NCI-H2227 (cell line): ENCODE data around the gene CCDC177.
A peak's percentile ranks its signal among the peaks of the same experiment; 100 is the strongest.
"Not testable (repeated sequence)": the region's sequence is repeated elsewhere in the genome, so short reads cannot be mapped to it uniquely, and the experiment has no call there.

Experiments
- DNase-seq: peaks from one replicate; lab custom pipeline; 2025; ENCODE audit not compliant: unreplicated experiment; lab: John Stamatoyannopoulos, UW

CCDC177 gene

GRCh38 chr14:69600304-69600891 is 25.7 kb upstream of the CCDC177 start:
- no peak for DNase-seq

DNA sequence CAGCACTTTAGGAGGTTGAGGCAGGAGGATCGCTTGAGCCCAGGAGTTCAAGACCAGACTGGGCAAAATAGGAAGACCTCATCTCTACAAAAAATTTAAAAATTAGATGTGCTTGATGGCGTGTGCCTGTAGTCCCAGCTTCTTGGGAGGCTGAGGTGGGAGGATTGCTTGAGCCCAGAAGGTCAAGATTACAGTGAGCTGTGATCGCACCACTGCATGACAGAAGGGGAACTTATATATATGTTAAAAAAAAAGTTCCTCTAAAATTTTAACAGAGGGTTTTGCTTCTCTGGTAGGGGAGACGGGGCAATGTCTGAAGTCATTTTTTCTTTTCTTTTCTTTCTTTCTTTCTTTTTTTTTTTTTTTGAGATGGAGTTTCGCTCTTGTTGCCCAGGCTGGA is 24.8 kb upstream of the CCDC177 start:
- not testable (repeated sequence) for DNase-seq

- no peak for DNase-seq
These were observed 20.7 kb upstream of the CCDC177 start for GRCh38 chr14:69595336-69595735.

GRCh38 chr14:69594846-69595245 is 20.2 kb upstream of the CCDC177 start:
- DNase-seq: no peak

DNA sequence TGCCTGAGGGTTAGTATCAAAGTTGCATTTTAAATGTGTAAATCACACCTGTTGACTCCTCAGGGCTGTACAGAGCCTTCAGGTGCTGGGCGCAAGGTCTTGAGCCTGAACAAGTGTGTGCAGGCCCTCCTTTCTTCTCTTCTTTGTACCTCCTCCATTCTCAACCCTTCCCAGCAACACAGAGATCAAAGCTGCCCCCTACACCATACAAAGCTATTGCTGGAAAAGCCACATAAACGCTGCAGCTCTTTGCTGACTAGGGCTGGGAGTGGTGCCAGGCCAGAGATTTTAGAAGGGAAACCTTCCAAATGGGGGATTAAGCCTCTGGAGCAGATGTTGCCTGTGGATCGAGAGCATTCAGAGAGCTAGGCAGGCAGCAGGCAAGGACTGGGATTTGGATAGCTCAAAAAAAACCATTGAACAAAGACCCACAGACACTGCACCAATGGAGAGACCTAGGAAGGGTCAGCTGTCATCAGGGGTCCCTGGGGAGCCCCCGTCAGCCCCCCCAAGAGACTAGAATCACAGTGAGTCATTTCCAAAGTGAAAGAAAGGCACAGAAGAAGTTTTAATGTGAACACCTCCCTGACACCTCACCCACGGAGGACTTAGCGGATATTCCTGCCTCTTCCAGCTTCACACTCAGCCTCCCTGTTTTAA is 18.5 kb upstream of the CCDC177 start:
- no peak for DNase-seq

GRCh38 chr14:69591317-69591716 is 16.6 kb upstream of the CCDC177 start:
- no peak for DNase-seq

DNA sequence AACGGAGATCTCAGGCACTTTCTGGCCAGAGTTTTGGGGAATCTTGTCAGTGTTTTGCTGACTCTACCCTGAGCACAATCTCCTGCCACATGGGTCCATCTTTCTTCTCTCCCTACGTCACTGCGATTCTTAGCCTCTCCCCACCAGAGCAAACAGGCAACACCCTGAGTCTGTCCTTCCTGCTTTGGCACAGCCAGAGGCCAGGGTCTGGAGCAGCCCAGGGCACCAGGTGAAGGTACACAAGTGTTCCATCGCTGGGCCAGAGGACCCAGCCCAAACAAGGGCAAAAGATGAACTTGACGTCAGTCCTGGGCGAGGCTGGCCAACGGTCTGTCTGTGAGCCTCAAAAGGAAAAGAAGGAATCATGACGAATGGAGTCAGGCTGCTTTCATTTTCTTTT is 12.7 kb upstream of the CCDC177 start:
- no peak for DNase-seq

- no peak for DNase-seq
These were observed 11.7 kb upstream of the CCDC177 start for GRCh38 chr14:69586404-69586803.

GRCh38 chr14:69584389-69584788 is 9.7 kb upstream of the CCDC177 start:
- DNase-seq: no peak

DNA sequence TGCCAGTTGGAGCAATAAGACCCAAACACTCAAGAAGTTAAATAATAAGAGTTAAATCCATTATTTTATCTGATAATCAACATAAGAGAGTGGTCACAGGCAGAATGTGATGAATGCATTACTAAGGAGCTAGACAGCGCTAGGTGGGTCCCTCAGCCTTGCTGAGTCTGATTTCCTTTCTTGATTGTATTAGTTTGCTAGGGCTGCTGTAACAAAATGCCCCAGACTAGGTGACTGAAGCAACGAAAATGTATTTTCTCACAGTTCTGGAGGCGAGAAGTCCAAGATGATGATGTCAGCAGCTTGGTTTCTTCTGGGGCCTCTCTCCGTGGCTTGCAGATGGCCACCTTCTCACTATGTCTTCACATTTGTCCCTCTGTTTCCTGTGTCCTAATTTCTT is 8.2 kb upstream of the CCDC177 start:
- DNase-seq: no peak

DNA sequence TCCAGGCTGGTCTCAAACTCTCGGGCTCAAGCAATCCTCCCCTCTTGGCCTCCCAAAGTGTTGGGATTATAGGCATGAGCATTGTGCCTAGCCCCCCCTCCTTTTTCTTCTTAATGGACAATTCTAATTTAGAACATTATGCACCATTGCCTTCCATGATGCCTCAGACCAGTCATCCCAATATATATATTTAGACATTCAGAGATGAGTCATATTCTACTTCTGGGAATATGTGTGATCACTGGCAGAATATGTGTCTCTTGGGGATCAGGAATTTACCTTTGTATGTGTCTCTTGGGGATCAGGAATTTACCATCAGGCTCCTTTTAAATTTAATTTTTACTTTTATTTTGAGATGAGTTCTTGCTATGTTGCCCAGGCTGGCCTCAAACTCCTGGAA is 7.5 kb upstream of the CCDC177 start:
- no peak for DNase-seq

- no peak for DNase-seq
These were observed 6.8 kb upstream of the CCDC177 start for GRCh38 chr14:69581316-69581935.

- DNase-seq: peak; percentile 65
These were observed 5.4 kb upstream of the CCDC177 start for GRCh38 chr14:69580009-69580577.

DNA sequence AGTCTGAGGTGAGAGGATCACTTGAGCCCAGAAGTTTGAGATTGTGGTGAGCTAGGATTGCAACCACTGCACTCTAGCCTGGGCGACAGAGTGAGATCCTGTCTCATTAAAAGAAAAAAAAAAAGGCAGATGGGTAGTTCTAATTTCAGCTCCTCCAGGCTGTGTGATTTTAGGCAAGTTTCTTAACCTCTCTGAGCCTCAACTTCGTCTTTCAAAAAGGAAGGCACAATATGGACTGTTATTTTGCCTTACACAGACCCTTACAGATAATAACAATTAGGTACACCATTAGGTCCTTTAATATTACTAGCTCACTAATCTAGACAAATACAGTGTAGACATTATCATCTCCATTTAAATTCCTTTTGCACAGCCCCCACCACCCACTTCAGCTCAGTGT is 4.8 kb upstream of the CCDC177 start:
- no peak for DNase-seq

DNA sequence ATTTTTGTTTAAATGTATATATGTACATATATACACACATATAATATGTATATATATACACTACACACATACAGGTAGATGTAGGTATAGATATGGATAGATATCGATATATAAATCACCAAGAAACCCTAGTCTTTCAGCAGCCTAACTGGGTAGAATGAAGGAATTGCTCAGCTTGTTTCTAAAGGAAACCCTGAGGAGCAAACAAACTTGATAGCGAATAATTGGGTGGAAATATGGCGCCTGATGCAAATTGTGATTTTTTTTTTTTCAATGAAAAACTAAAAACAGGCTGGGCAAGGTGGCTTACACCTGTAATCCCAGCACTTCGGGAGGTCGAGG is 254 bp upstream of the CCDC177 start:
- DNase-seq: no peak

DNA sequence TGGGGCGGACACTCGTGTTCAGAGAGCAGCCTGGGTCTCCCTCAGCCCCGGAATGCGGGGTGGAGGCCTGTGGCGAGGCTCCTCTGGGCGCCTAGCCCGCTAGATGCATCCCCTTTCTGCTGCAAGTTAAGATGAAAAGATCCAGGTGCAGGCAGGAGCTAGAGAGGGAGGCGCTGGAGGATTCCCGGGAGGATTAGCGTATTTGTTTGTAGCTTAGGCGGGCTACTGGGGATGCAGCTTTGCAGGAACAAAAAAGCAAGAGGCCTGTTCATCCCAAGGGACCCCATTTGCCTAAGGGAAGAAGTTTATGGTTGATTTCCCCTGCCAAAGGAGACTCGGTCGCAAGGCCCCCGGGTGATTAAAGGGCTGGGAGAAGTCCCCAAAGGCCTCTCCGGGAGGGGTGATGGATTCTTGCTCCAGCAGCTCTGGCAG is 824 bp downstream of the CCDC177 start:
- peak; percentile 55 for DNase-seq

DNA sequence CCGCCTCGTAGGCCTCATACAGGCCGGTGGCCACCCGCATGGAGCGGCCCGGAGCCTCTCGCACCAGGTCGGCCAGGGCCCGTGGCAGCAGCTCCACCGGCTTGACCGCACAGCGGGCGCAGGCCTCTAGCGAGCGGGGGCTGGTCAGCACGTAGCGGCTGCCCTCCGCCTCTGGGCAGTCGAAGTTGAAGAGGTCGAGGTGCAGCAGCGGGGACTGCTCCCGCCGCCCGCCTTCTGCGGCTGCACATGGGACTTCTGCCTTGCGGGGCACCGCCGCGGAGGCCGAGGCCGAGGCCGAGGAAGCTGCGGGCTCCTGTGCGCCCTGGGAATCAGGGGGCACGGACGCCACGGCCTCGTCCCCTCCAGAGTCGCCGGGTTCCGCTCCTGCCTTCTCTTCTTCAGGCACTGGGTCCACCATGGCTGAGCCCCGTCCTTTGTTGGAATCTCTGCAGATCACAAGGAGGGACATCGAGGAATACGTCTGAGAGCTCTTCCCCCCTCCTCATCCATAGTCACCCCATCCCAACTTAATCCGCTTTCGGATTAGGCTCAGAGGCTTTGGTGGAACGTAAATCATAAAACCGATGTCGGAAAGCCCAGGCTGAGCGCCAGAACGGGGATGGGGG is 1.4 kb downstream of the CCDC177 start:
- DNase-seq: no peak

DNA sequence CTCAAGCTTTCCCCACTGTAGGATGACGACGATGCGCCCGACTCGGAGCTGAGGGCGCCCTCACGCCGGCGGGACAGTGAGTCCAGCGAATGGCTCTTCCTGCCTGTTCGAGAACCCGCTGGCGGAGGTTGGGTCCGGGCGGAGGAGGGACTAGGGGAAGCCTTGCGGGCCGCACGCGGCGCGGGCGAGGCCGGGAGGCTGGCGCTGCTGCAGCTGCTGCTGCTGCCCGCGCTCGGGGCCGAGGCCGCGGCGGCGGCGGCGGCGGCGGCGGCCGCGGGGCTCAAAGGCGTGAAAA is 1.9 kb downstream of the CCDC177 start:
- no peak for DNase-seq

- no peak for DNase-seq
These were observed 2.4 kb downstream of the CCDC177 start for GRCh38 chr14:69572030-69572840.

GRCh38 chr14:69571449-69572029 is 3.1 kb downstream of the CCDC177 start:
- DNase-seq: no peak

DNA sequence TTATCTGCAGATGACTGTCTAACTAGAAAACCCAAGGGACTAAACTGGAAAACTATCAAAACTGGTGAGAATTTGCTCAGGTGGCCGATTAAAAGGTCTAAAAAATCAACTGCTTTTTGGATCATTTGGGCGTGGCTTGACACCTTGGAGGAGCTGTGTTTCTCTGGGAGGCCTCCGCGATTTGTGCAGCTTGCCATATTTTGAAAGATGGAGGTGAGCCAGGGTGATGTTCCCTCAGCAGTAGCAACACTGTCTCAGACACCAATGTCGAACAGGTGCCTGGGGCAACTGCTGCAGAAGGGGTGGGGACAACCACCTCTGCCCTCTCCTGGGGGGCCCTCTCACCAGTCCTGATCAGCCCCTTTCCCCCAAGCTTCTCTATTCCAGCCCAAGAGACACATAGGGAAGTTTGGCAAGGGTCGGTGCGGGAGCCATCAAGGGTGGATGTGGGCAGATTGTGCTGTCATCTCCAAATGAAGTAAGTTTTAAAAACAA is 3.8 kb downstream of the CCDC177 start:
- no peak for DNase-seq
